Measurements from ENCODE around the gene PSD.

DNA sequence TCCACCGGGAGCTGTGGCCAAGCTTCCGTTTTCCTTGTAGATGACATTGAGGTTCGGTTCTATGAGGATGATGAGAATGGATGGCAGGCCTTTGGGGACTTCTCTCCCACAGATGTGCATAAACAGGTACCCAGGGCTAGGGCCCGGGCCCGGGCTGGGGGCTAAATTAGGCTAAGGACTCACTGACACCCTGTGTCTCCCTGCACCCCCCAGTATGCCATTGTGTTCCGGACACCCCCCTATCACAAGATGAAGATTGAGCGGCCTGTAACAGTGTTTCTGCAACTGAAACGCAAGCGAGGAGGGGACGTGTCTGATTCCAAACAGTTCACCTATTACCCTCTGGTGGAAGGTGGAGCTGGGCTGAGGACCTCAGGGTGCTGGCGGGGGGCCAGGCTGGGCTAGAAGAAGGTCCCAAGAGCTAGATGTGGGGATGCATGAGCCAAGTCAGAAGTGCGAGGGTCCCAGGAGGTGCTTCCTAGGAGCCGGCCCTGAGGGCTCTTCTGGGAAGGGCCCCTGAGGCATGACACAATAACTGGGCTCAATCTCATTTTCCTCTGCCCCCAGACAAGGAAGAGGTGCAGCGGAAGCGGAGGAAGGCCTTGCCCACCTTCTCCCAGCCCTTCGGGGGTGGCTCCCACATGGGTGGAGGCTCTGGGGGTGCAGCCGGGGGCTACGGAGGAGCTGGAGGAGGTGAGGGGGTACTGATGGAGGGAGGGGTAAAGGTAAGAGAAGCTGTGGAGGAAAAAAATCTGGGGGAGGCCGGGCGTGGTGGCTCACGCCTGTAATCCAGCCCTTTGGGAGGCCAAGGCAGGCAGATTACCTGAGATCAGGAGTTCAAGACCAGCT is 20.2 kb downstream of the PSD start:
- no peak for TF ChIP-seq POLR2AphosphoS5 (IDR thresholded peaks at IDR 0.05)
- TF ChIP-seq CTCF (IDR thresholded peaks at IDR 0.05): no peak
- TF ChIP-seq EP300 (IDR thresholded peaks at IDR 0.05): no peak
